ENCODE data around the gene NT5DC1.

DNA sequence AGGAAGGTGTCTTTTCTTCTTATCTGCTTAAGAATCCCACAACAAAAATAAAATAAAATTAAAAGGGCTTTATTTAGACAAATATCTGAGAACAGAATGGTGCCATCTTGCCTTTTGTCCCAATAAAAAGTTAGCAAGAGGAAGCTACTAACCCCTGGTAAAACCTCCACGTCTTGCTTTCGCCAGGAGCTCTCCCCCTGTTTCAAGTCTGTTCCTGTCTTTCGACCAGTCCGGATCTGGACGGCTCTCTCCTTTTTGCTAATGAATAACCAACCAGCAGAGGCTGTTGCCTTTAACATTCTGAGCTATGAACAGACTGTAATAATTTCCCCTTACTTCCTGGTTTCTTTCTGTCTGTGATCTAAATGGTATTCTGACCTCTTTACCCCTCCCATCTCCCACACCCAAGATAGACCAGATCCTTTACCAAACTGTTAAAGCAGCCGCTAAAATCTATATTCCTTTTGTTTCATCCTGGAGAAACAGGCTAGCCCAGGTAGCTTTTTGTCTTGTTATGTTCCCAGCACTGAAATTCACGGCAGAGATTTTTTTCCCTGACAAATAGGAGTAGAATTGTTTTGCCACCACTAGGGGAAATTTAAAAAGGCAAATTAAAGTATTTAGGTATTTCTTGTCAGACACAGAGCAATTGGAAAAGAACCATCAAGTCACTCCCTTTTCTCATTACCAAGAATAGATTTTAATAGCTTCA is 39.9 kb upstream of the NT5DC1 start, which contains the start of gene FRK:
- TF ChIP-seq, protein P1, sequence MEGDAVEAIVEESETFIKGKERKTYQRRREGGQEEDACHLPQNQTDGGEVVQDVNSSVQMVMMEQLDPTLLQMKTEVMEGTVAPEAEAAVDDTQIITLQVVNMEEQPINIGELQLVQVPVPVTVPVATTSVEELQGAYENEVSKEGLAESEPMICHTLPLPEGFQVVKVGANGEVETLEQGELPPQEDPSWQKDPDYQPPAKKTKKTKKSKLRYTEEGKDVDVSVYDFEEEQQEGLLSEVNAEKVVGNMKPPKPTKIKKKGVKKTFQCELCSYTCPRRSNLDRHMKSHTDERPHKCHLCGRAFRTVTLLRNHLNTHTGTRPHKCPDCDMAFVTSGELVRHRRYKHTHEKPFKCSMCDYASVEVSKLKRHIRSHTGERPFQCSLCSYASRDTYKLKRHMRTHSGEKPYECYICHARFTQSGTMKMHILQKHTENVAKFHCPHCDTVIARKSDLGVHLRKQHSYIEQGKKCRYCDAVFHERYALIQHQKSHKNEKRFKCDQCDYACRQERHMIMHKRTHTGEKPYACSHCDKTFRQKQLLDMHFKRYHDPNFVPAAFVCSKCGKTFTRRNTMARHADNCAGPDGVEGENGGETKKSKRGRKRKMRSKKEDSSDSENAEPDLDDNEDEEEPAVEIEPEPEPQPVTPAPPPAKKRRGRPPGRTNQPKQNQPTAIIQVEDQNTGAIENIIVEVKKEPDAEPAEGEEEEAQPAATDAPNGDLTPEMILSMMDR (IDR thresholded peaks at IDR 0.05; ENCODE audit: insufficient read depth, low read length) = no peak
- TF ChIP-seq POLR2AphosphoS5 (IDR thresholded peaks at IDR 0.05; ENCODE audit: low read depth) (no peak), SPI1 (IDR thresholded peaks at IDR 0.05; ENCODE audit: borderline replicate concordance, low read depth) (no peak), GABPA (IDR thresholded peaks at IDR 0.05; ENCODE audit: low read depth) (no peak)
- TF ChIP-seq, protein P2, sequence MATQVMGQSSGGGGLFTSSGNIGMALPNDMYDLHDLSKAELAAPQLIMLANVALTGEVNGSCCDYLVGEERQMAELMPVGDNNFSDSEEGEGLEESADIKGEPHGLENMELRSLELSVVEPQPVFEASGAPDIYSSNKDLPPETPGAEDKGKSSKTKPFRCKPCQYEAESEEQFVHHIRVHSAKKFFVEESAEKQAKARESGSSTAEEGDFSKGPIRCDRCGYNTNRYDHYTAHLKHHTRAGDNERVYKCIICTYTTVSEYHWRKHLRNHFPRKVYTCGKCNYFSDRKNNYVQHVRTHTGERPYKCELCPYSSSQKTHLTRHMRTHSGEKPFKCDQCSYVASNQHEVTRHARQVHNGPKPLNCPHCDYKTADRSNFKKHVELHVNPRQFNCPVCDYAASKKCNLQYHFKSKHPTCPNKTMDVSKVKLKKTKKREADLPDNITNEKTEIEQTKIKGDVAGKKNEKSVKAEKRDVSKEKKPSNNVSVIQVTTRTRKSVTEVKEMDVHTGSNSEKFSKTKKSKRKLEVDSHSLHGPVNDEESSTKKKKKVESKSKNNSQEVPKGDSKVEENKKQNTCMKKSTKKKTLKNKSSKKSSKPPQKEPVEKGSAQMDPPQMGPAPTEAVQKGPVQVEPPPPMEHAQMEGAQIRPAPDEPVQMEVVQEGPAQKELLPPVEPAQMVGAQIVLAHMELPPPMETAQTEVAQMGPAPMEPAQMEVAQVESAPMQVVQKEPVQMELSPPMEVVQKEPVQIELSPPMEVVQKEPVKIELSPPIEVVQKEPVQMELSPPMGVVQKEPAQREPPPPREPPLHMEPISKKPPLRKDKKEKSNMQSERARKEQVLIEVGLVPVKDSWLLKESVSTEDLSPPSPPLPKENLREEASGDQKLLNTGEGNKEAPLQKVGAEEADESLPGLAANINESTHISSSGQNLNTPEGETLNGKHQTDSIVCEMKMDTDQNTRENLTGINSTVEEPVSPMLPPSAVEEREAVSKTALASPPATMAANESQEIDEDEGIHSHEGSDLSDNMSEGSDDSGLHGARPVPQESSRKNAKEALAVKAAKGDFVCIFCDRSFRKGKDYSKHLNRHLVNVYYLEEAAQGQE (IDR thresholded peaks at IDR 0.05; ENCODE audit: insufficient replicate concordance, low read depth) = no peak

Data from HL-60 (cell line).